Body of pancreas (tissue), 4 donors: ENCODE results near the gene ZFAND3.
A peak's percentile ranks its signal among the peaks of the same experiment; 100 is the strongest.

Experiments
- CTCF ChIP-seq, 7 experiments: fragments of 450-650 bp in 4 of 7; fragments of 200-600 bp in 3 of 7; sonication (generic) in 3 of 7; IDR thresholded peaks; one replicate each; pipeline ENCODE4 v1.5.1; 2016 to 2019; ENCODE audit warnings: antibody characterized with exemption in 7 of 7
- POLR2A ChIP-seq, 3 donors: fragments of 450-650 bp; IDR thresholded peaks; one replicate each; pipeline ENCODE4 v1.6.1; 2016; ENCODE audit warnings: antibody characterized with exemption in 3 of 3, mild to moderate bottlenecking in 2 of 3

GRCh38 chr6:38012573-38012972, 193.0 kb downstream of the ZFAND3 start:
- TF ChIP-seq CTCF (IDR thresholded peaks at IDR 0.05): peak in 4 of 7 experiments; percentile 18 to 31 (median 20)
- no peak for TF ChIP-seq POLR2A (IDR thresholded peaks at IDR 0.05)
